Spinal cord (tissue), 10 donors: ENCODE results near the gene MARK3. TPM values are rescaled to one million over a fixed set of nuclear protein-coding genes. Genes with fewer than 3 reads are reported as not detected.

ENCODE experiments used
- DNase-seq, 6 donors: peaks; one replicate each; pipeline versions ENCODE4 v3.0.0 to v3.0.0-alpha.2; 2013 to 2015; ENCODE audit warnings: low spot score in 6 of 6, low read depth in 4 of 6
- H3K27ac ChIP-seq: one replicate; pipeline ENCODE4 v1.5.1; 2013; ENCODE audit warnings: low read depth, low read length, control low read depth
- H3K27me3 ChIP-seq: one replicate; pipeline ENCODE4 v1.6.1; 2013; ENCODE audit warnings: low read length; ENCODE audit not compliant: control insufficient read depth, insufficient read depth
- H3K36me3 ChIP-seq: one replicate; pipeline ENCODE4 v1.6.1; 2013; ENCODE audit warnings: low read length; ENCODE audit not compliant: control insufficient read depth, insufficient read depth
- H3K4me1 ChIP-seq: one replicate; pipeline ENCODE4 v1.6.1; 2013; ENCODE audit warnings: low read length; ENCODE audit not compliant: control insufficient read depth, insufficient read depth
- H3K4me3 ChIP-seq: one replicate; pipeline ENCODE4 v1.5.1; 2013; ENCODE audit warnings: low read depth, low read length, control low read depth
- H3K9me3 ChIP-seq: one replicate; pipeline ENCODE4 v1.6.1; 2013; ENCODE audit warnings: low read length; ENCODE audit not compliant: control insufficient read depth, insufficient read depth
- WGBS: methylation state at CpG from one replicate; pipeline ENCODE4 v1.1.5; 2013; ENCODE audit warnings: missing lambda C conversion rate; ENCODE audit not compliant: insufficient coverage; 5-methylcytosine and 5-hydroxymethylcytosine counted together
- polyA plus RNA-seq, 2 donors: library from polyadenylated mRNA; unstranded; fragments of 120-200 nt; gene quantifications; one replicate each; pipeline ENCODE4 v1.2.1, GENCODE V29; 2013; ENCODE audit not compliant: insufficient read length in 2 of 2
- total RNA-seq, 2 donors: library from RNA; depleted of rRNA in 1 of 2; stranded (reverse); fragments of 120-200 nt in 1 of 2; fragments of >200 nt in 1 of 2; gene quantifications; one replicate each; pipeline versions ENCODE4 v1.2.3 to v1.2.4, GENCODE V29; 2013 to 2014
- donor health status: healthy.

The MARK3 gene
- total and polyA plus RNA-seq, 4 donors, result 102 to 155 (median 124) TPM

DNA sequence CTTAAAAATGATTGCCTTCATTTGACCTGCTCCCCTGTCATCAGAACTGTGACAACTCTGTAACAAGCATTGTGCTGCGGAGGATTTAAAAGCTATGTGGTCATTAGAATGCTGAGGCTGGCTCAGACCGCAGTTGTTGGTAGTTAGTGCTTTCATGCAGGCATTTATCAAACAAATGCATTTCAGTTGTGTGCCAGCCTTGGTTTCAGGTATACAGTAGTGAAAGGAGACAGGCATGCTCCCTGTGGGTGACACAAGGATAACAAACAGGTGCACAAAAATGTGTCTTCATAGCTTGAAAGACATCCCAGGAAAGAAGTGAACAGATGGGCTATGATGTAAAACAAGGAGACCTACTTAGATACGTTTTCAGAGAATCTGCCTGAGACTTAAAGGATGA lies 60.6 kb downstream of the MARK3 start:
- peak in 3 of 6 donors; percentile 17 to 70 (median 47) for DNase-seq
- WGBS, result 41% methylated on average over 3 of the region's 3 CpGs

DNA sequence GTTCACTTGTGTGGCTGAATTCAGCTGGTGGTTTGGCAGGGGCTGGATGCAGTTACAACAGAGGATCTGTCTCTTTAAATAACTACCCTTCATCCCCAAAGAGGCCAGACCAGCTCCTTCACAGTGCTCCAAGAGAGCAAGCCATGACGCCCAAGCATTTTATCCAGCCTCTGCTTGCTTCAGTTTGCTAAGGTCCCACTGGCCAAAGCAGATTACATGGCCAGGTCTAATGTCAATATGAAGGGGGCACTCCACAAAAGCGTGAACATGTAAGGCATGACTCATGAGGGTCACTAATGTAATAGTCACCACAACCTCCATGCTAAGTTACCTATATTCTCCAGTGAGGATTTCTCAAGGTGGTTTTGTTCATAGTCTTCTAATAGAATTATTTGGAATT lies 62.9 kb downstream of the MARK3 start:
- no peak overlapping the region for H3K27ac ChIP-seq
- H3K9me3 ChIP-seq, result no peaks in the 10 kb centered on the region
- peaks cover 11% of the 10 kb centered on the region for H3K4me1 ChIP-seq
- H3K27me3 ChIP-seq, result no peaks in the 10 kb centered on the region
- no peak for DNase-seq
- H3K4me3 ChIP-seq, result no peak overlapping the region
- 42% methylated on average over 1 of the region's 2 CpGs for WGBS
- no peaks in the 10 kb centered on the region for H3K36me3 ChIP-seq

More for the DNA sequence above, 60.6 kb downstream of the MARK3 start:
- Histone ChIP-seq H3K36me3 (peaks cover 4% of the 10 kb centered on the region), H3K4me1 (peaks cover 11% of the 10 kb centered on the region), H3K9me3 (no peaks in the 10 kb centered on the region), H3K4me3 (no peak overlapping the region), H3K27ac (peak overlapping the region; percentile 5), H3K27me3 (no peaks in the 10 kb centered on the region)

DNA sequence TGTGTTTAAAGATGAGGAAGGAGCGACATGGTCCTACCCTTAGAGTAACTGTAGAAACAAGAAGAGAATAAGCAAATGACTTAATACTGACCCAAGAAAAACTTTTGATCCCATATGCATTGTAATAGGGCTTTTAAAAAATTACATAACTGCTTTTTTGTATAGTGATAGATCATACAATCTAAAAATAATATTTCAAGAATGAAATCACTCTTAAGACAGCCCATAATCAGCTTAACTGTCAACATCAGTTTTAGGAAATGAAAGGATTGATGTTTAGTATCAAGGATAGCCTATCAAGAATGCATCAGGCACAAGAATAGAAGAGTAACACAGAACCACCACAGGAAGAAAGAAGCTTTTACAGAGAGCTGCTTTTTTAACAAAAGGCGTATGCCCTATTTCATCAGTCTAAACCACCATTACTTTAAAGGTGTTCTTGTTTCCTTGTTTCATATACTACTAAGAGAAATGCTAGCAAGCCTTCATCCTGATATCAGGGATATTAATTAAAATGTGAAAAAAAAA lies 64.5 kb downstream of the MARK3 start:
- H3K9me3 ChIP-seq, result no peaks in the 10 kb centered on the region
- peaks cover 11% of the 10 kb centered on the region for H3K4me1 ChIP-seq
- no CpG with 5 or more reads among the region's 2 CpGs for WGBS
- DNase-seq, result no peak
- H3K27me3 ChIP-seq, result no peaks in the 10 kb centered on the region
- no peaks in the 10 kb centered on the region for H3K36me3 ChIP-seq
- no peak overlapping the region for H3K4me3 ChIP-seq
- no peak overlapping the region for H3K27ac ChIP-seq

DNA sequence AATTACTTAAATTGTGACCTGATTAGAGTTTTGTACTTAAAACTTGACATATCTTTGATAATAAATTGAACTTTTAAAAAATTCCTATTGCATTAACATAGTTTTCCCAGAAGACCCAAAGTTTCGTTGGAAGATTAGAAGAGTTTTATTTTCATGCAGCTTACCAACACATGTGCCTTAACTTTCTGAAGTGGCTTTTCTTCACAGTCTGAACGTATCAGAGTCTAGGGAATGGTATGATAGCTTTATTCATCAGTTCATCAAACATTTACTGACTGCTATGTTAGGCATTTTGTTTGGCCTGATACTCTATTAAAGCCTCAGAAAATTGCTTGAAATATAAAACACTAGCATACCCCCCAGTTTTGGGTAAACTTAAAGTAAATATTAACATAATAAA lies 65.2 kb downstream of the MARK3 start:
- peaks cover 11% of the 10 kb centered on the region for H3K4me1 ChIP-seq
- WGBS, result no CpG with 5 or more reads among the region's 2 CpGs

DNA sequence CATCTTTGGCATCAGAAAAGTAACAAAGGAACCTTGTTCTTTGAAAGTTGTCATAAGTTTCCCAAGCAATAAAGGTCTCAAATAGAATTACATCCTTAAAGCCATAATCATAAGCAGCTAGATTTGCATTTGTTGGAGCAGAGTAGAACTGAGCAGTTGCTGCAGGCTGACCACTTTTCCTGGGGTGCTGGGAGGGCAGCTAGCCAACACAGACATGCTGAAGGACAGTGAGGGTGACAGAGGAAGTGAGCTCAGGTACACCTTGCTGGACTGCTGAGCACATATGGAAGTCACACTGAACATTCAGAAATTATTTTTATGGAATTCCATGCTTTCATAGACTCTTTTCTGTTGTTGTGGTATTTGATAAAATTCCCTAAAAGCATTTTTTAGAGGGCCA lies 66.2 kb downstream of the MARK3 start:
- Histone ChIP-seq H3K9me3 (no peaks in the 10 kb centered on the region), H3K27me3 (no peaks in the 10 kb centered on the region), H3K36me3 (no peaks in the 10 kb centered on the region), H3K4me3 (no peak overlapping the region), H3K4me1 (peaks cover 7% of the 10 kb centered on the region), H3K27ac (no peak overlapping the region)
- no peak for DNase-seq

More for the DNA sequence above, 65.2 kb downstream of the MARK3 start:
- H3K27me3 ChIP-seq, result no peaks in the 10 kb centered on the region
- H3K36me3 ChIP-seq, result no peaks in the 10 kb centered on the region
- no peak overlapping the region for H3K4me3 ChIP-seq
- no peak overlapping the region for H3K27ac ChIP-seq
- H3K9me3 ChIP-seq, result no peaks in the 10 kb centered on the region
- no peak for DNase-seq

DNA sequence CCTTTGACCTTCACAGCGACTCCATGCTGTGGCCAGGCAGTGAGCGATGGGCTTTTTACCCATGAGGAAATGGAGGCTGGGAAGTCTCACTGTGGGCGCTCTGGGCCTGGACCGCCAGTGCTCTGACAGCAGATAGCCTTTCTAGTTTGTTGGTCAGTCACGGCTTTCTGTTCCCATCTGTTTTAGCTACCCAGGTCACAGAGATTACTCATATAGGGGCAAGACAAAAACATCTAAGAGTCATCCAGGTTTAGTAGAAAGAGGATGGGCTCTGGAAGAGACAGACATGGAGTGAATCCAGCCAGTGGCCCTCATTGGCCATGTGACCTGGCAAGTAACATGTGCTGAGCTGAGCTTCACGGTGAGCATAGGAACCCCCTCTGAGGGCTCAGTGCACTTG lies 68.6 kb downstream of the MARK3 start:
- WGBS, result 92% methylated on average over 5 of the region's 6 CpGs
- peaks cover 3% of the 10 kb centered on the region for H3K36me3 ChIP-seq
- H3K4me3 ChIP-seq, result no peak overlapping the region
- no peak for DNase-seq
- H3K9me3 ChIP-seq, result no peaks in the 10 kb centered on the region
- H3K4me1 ChIP-seq, result no peaks in the 10 kb centered on the region
- H3K27me3 ChIP-seq, result no peaks in the 10 kb centered on the region
- no peak overlapping the region for H3K27ac ChIP-seq

DNA sequence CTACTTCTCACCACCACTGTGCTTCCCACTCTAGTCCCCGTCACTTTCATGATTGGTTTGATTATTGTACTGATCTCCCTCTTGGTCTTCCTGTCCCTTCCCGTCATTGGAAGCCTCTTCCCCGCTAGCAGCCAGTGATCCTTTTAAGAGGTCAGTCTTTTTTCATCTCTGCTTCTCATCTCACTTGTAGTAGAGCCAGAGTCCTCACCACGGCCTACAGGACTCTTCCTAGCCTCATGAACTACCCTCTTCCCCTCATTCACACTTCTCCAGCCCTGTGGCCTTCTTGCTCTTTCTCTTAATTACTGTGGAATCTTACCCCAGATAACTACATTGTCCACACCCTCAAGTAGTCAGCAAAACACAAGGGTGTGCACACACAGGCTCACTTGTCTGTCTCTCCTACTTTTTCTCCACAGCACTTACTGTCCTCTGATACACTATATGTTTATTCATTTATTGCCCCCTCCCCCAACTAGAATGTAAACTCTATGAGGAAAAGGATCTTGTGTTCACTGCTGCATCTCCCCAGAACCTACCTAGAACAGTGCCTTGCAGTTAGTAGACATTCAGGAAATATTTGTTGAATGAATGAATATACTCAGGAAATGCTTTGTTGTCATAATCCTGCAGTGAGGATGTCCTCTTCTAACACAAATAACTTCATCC lies 71.1 kb downstream of the MARK3 start:
- H3K27ac ChIP-seq, result no peak overlapping the region
- WGBS, result 90% methylated on average over 4 of the region's 4 CpGs
- no peak overlapping the region for H3K4me3 ChIP-seq
- DNase-seq, result no peak
- H3K9me3 ChIP-seq, result no peaks in the 10 kb centered on the region
- H3K36me3 ChIP-seq, result peaks cover 6% of the 10 kb centered on the region
- H3K27me3 ChIP-seq, result no peaks in the 10 kb centered on the region
- H3K4me1 ChIP-seq, result no peaks in the 10 kb centered on the region

DNA sequence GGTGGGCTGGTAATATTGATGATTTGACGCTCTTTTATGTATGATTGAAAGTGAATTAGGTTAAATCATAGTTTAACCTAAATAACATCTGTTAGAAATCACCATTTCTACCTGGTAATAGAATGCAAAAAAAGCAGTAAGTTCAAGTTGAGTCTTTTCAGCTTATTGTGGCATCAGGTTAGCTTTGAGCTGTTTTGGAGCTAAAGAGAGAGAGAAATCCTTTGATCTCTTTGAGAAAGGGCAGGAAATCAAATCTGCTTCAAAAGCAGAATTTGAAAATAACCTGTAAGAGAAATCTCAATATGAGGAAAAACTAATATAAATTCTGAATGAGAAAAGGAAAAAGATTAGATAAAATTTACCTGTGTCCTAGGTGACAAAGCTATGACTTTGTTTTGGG lies 75.2 kb downstream of the MARK3 start:
- no peaks in the 10 kb centered on the region for H3K9me3 ChIP-seq
- H3K27ac ChIP-seq, result no peak overlapping the region
- DNase-seq, result no peak
- H3K4me1 ChIP-seq, result no peaks in the 10 kb centered on the region
- H3K4me3 ChIP-seq, result no peak overlapping the region
- WGBS, result no CpG with 5 or more reads among the region's 1 CpG
- H3K36me3 ChIP-seq, result peaks cover 25% of the 10 kb centered on the region
- no peaks in the 10 kb centered on the region for H3K27me3 ChIP-seq

DNA sequence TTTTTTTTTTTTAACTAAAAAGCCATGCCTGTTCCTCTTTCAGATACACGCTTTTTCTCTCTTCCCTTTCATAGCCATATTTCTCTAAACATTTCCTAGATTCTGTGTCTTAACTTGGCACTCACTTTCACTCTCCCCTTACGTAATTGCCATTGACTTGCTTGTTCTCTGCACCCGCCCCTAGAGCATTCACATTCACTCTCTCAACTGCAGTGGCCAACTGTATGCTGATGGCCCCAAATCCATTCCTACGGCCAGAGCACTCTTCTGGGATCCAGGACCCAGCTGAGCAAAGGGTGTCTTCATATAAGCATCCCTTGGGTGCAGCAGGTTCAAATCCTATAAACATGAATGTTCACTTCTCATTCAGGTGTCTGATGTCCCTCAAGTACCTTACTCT lies 77.9 kb downstream of the MARK3 start:
- Histone ChIP-seq H3K9me3 (no peaks in the 10 kb centered on the region), H3K4me3 (no peak overlapping the region), H3K36me3 (peaks cover 36% of the 10 kb centered on the region), H3K4me1 (no peaks in the 10 kb centered on the region), H3K27ac (no peak overlapping the region), H3K27me3 (no peaks in the 10 kb centered on the region)
- WGBS, result 95% methylated on average over 4 of the region's 4 CpGs
- DNase-seq, result no peak

DNA sequence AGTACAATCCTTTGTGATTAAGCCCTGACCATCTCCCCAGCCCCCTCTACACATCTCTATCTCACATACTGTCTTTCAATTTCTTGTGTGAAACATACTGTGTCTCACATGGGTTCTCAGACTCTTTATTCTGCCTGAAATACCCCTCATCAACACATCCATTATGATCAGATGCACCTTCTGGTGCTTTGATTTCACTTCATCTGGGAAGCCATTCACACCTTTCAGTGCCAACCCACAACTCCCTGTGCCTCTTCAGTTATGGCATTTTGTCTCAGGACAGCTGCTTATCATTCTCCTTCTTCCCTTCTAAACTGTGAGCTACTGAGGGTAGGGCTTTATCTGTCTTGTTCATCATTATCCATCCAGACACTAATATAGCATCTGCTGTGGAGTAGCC lies 78.6 kb downstream of the MARK3 start:
- Histone ChIP-seq H3K4me3 (no peak overlapping the region), H3K4me1 (no peaks in the 10 kb centered on the region), H3K36me3 (peaks cover 42% of the 10 kb centered on the region)

More for the DNA sequence above, 78.6 kb downstream of the MARK3 start:
- Histone ChIP-seq H3K27me3 (no peaks in the 10 kb centered on the region), H3K27ac (no peak overlapping the region), H3K9me3 (no peaks in the 10 kb centered on the region)
- peak in 1 of 6 donors; percentile 60 for DNase-seq
